IPS-15b (cell line): Measurements from ENCODE around the gene MANBA.

Experiments used
- H3K27me3 ChIP-seq: one replicate; pipeline ENCODE4 v1.6.1; 2013; ENCODE audit warnings: low read length; ENCODE audit not compliant: control insufficient read depth, insufficient read depth
- H3K36me3 ChIP-seq: one replicate; pipeline ENCODE4 v1.6.1; 2013; ENCODE audit warnings: low read length; ENCODE audit not compliant: control insufficient read depth, insufficient read depth
- H3K4me1 ChIP-seq: one replicate; pipeline ENCODE4 v1.6.1; 2013; ENCODE audit warnings: mild to moderate bottlenecking, low read length; ENCODE audit not compliant: control insufficient read depth, insufficient read depth
- H3K4me3 ChIP-seq: one replicate; pipeline ENCODE4 v1.5.1; 2013; ENCODE audit warnings: low read depth, low read length
- H3K9ac ChIP-seq: one replicate; pipeline ENCODE4 v1.6.1; 2013; ENCODE audit warnings: low read depth, mild to moderate bottlenecking, low read length
- H3K9me3 ChIP-seq: one replicate; pipeline ENCODE4 v1.6.1; 2013; ENCODE audit warnings: mild to moderate bottlenecking, low read length; ENCODE audit not compliant: control insufficient read depth, insufficient read depth

MANBA gene

GRCh38 chr4:102610007-102610406, 150.8 kb downstream of the MANBA start:
- H3K9me3 ChIP-seq, result no peaks in the 10 kb centered on the region
- H3K36me3 ChIP-seq, result no peaks in the 10 kb centered on the region
- H3K4me1 ChIP-seq, result no peaks in the 10 kb centered on the region
- no peak overlapping the region for H3K9ac ChIP-seq
- no peak overlapping the region for H3K4me3 ChIP-seq
- H3K27me3 ChIP-seq, result no peaks in the 10 kb centered on the region

- H3K9me3 ChIP-seq, result no peaks in the 10 kb centered on the region
- H3K4me1 ChIP-seq, result no peaks in the 10 kb centered on the region
- H3K4me3 ChIP-seq, result no peak overlapping the region
- no peaks in the 10 kb centered on the region for H3K27me3 ChIP-seq
- no peaks in the 10 kb centered on the region for H3K36me3 ChIP-seq
- H3K9ac ChIP-seq, result no peak overlapping the region
Measured at GRCh38 chr4:102608190-102608589, 152.6 kb downstream of the MANBA start.

- Histone ChIP-seq H3K9me3 (no peaks in the 10 kb centered on the region), H3K27me3 (no peaks in the 10 kb centered on the region), H3K36me3 (no peaks in the 10 kb centered on the region)
Measured at GRCh38 chr4:102606846-102607450, 153.8 kb downstream of the MANBA start.

GRCh38 chr4:102606261-102606660, 154.5 kb downstream of the MANBA start:
- H3K9me3 ChIP-seq, result no peaks in the 10 kb centered on the region
- H3K9ac ChIP-seq, result no peak overlapping the region
- no peaks in the 10 kb centered on the region for H3K36me3 ChIP-seq
- no peaks in the 10 kb centered on the region for H3K4me1 ChIP-seq
- no peaks in the 10 kb centered on the region for H3K27me3 ChIP-seq
- H3K4me3 ChIP-seq, result no peak overlapping the region

More at GRCh38 chr4:102606846-102607450, 153.8 kb downstream of the MANBA start:
- H3K9ac ChIP-seq, result no peak overlapping the region
- no peak overlapping the region for H3K4me3 ChIP-seq
- H3K4me1 ChIP-seq, result no peaks in the 10 kb centered on the region

- H3K36me3 ChIP-seq, result no peaks in the 10 kb centered on the region
- H3K27me3 ChIP-seq, result no peaks in the 10 kb centered on the region
- H3K9ac ChIP-seq, result no peak overlapping the region
- no peaks in the 10 kb centered on the region for H3K9me3 ChIP-seq
- H3K4me3 ChIP-seq, result no peak overlapping the region
- no peaks in the 10 kb centered on the region for H3K4me1 ChIP-seq
Measured at GRCh38 chr4:102604222-102604940, 156.4 kb downstream of the MANBA start.

- no peaks in the 10 kb centered on the region for H3K27me3 ChIP-seq
- H3K4me3 ChIP-seq, result no peak overlapping the region
- no peaks in the 10 kb centered on the region for H3K9me3 ChIP-seq
- H3K4me1 ChIP-seq, result no peaks in the 10 kb centered on the region
- H3K9ac ChIP-seq, result no peak overlapping the region
- H3K36me3 ChIP-seq, result no peaks in the 10 kb centered on the region
Measured at GRCh38 chr4:102601586-102602227, 159.1 kb downstream of the MANBA start.

GRCh38 chr4:102600689-102601088, 160.1 kb downstream of the MANBA start:
- Histone ChIP-seq H3K4me1 (no peaks in the 10 kb centered on the region), H3K4me3 (no peak overlapping the region), H3K9ac (no peak overlapping the region), H3K36me3 (no peaks in the 10 kb centered on the region), H3K27me3 (no peaks in the 10 kb centered on the region), H3K9me3 (no peaks in the 10 kb centered on the region)

- H3K4me3 ChIP-seq, result no peak overlapping the region
- H3K4me1 ChIP-seq, result no peaks in the 10 kb centered on the region
- no peak overlapping the region for H3K9ac ChIP-seq
- no peaks in the 10 kb centered on the region for H3K27me3 ChIP-seq
- no peaks in the 10 kb centered on the region for H3K36me3 ChIP-seq
- H3K9me3 ChIP-seq, result no peaks in the 10 kb centered on the region
Measured at GRCh38 chr4:102599886-102600285, 160.9 kb downstream of the MANBA start.

- H3K4me3 ChIP-seq, result no peak overlapping the region
- H3K9me3 ChIP-seq, result no peaks in the 10 kb centered on the region
- no peaks in the 10 kb centered on the region for H3K27me3 ChIP-seq
- no peak overlapping the region for H3K9ac ChIP-seq
- H3K4me1 ChIP-seq, result no peaks in the 10 kb centered on the region
- H3K36me3 ChIP-seq, result no peaks in the 10 kb centered on the region
Measured at GRCh38 chr4:102599455-102599854, 161.3 kb downstream of the MANBA start.

- H3K9ac ChIP-seq, result no peak overlapping the region
- no peaks in the 10 kb centered on the region for H3K36me3 ChIP-seq
- no peaks in the 10 kb centered on the region for H3K9me3 ChIP-seq
- H3K27me3 ChIP-seq, result no peaks in the 10 kb centered on the region
- no peaks in the 10 kb centered on the region for H3K4me1 ChIP-seq
- H3K4me3 ChIP-seq, result no peak overlapping the region
Measured at GRCh38 chr4:102598762-102599374, 161.9 kb downstream of the MANBA start.

GRCh38 chr4:102598086-102598761, 162.5 kb downstream of the MANBA start:
- no peak overlapping the region for H3K4me3 ChIP-seq
- H3K9me3 ChIP-seq, result no peaks in the 10 kb centered on the region
- H3K36me3 ChIP-seq, result no peaks in the 10 kb centered on the region
- H3K4me1 ChIP-seq, result no peaks in the 10 kb centered on the region
- no peak overlapping the region for H3K9ac ChIP-seq
- H3K27me3 ChIP-seq, result no peaks in the 10 kb centered on the region
